ENCODE measurements around the gene TMEM187.

TMEM187 gene

DNA sequence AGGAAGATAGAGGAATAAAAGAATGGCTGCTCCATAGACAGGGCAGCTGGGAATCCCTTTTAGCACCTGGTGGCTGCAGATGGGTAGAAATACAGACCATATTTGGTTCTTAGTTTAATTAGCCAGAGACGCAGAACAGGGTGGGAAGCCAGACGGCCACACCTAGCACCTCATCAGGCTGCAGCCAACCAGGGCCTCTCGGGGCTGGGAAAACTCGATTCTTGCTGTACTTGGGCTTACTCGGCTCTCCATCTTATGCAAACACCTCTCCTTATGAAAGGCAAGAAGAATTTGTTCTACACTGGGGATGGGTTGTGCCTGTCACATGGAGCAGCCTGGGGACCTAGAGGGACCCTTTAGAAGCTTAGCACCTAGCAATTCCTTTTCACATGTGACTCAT, 27.5 kb downstream of the TMEM187 start:
- no peak for DNase-seq (ENCODE audit: low read depth)

- no peak for DNase-seq (ENCODE audit: low read depth)
Measured at GRCh38 chrX:154002215-154002719, 29.7 kb downstream of the TMEM187 start.

- no peak for DNase-seq (ENCODE audit: low read depth)
Measured at GRCh38 chrX:154004315-154004714, 31.8 kb downstream of the TMEM187 start.

- DNase-seq (ENCODE audit: low read depth) = no peak
Measured at GRCh38 chrX:154006947-154007346, 34.4 kb downstream of the TMEM187 start.

DNA sequence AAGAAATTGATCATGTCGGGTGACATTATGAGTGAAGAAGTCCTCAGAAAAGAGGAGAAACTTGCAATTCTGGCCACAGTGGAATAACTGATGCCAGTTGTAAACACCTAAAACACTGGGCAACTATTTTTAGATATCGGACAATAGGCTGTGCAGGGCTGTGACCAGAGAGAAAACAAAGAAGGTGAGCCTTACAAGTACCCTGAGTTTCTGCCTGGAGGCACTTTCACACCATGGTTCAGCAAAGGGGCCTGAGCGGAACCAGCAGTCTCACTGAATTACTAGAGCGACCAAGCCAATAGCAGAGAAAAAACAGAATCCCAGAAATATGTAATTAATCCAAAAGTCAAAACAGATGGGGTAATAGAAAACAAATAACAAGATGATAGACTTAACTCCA, 36.0 kb downstream of the TMEM187 start:
- DNase-seq (ENCODE audit: low read depth) = no peak

DNA sequence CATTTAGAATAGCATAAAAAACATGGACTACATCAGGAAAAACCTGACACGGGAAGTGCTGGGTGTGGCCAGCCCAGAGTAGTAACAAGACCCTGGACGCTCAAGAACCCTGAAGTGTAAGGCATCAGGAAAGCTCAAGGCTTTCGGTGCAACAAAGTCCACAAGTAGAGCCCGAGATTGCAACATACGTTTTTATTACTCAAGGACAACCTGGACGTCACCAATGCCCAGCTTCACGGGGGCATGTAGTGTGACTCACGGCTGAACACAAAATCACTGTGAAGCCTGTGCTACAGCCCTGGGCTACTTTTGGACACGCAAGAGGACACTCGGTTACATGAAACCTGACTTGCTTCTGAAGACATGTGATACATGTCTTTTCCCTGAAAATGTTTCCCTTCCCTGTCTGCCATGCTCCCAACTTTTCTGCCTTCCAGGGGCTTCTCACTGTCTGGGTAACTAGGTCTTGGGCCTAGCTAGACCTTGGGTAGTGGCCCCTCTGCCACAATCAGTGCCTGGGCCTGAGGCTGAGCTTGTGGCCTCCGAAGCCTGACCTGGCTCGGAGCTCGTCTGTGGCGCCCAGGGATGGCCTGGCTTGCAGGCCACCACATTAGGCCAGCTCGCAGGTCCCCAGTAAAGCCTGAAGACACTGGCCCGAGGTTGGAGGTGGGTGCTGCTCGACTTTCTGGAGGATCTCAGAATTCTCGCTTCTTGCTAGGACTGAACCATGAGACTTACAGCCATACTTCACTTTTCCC, 38.0 kb downstream of the TMEM187 start:
- DNase-seq (ENCODE audit: low read depth) = no peak

- no peak for DNase-seq (ENCODE audit: low read depth)
Measured at GRCh38 chrX:154011376-154012335, 39.1 kb downstream of the TMEM187 start.

GRCh38 chrX:154012336-154012991, 39.9 kb downstream of the TMEM187 start:
- no peak for DNase-seq (ENCODE audit: low read depth)

DNA sequence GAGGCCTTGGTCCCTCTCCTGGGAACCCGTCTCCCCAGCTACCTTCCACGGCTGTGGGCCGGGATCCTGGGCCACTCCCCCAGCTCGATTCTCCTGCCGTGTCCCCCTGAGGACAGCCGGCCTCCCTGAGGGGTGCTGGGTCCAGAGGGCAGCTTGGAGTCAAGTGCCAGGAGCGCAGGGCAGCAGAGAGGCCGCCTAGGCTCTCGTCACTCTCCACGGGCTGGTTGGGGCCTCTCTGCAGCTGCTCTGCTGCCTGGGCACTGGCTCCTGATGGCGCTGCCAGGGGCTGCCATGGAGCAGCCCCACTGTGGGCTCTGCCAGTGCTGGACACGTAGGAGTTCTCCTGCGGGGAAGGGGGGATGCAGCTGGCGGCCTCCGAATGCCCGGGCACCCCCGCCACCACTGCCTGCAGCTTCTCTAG, 40.5 kb downstream of the TMEM187 start:
- no peak for DNase-seq (ENCODE audit: low read depth)

DNA sequence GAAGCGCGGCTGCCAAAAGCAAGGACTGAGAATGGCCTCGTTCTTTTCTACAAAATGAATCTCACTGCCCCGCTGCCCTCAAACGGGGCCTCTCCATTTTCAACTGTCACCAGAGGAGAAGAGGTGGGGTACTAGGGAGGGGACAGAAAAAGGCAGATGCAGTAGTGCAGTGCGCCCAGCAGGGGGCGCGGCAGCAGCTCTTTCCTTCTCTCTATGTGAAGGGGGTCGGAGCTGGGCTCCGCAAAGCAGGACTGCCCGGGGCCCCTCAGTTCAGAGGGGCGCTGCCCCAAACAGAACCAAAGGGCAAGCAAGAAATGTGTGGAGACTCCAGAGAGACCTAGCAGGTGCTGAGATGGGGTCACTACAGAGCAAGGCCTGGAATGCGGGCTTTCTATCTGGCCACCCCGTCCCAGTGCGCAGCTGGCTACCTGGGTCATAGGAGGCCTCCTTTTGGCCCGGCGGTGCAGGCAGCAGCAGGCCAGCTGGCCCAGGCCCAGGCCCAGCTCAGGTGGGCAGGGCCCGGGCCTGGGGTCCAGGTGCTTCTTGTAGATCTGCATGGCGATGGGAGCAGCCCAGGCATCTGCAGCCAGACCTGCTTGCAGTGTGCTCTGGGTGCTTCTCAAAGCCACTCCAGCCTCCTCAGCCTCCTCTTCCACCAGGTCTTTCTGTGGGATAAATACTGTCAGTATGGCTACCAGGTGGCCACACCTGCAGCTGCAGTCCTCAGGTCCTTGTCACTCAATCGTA, 41.2 kb downstream of the TMEM187 start:
- DNase-seq (ENCODE audit: low read depth) = no peak

DNA sequence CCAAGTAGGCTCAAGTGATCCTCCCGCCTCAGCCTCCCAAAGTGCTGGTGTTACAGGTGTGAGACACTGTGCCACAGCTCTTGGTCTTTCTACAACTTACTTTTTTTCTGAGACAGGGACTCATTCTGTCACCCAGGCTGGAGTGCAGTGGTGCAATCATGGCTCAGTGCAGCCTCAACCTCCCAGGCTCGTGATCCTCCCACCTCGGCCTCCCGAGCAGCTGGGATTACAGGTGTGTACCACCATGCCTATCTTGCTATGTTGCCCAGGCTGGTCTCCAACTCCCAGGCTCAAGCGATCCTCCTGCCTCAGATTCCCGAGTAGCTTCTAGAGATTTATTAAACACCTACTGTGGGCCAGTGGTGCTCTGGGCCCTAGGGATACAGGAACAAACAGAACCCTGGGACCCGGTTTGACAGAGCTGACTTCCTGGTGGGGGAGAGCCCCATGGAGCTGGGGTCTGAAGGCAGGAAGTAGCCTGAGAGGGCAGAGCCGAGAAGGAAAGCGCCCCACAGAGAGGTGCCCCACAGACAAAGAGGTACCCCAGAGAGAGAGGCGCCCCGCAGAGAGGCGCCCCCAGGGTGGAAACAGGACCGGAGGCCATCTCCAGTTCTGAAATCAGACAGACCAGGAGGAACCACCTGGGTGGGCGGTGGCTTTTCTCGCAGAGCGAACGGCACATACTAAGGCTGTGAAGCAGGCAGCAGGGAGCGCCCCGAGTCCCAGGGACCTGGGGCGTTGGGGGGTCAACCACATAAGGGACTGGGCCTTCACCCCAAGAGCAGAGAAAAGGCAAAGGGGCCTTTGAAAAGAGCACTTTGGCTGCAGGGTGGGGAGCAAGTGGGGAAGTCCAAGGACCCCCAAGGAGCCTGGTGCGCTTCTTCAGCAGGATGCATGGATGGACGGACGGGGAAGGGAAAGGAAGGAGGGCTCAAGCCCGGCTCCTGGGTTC, 42.2 kb downstream of the TMEM187 start:
- no peak for DNase-seq (ENCODE audit: low read depth)

GRCh38 chrX:154015581-154016264, 43.2 kb downstream of the TMEM187 start:
- DNase-seq (ENCODE audit: low read depth) = no peak

GRCh38 chrX:154016366-154017076, 44.0 kb downstream of the TMEM187 start:
- DNase-seq (ENCODE audit: low read depth) = no peak

DNA sequence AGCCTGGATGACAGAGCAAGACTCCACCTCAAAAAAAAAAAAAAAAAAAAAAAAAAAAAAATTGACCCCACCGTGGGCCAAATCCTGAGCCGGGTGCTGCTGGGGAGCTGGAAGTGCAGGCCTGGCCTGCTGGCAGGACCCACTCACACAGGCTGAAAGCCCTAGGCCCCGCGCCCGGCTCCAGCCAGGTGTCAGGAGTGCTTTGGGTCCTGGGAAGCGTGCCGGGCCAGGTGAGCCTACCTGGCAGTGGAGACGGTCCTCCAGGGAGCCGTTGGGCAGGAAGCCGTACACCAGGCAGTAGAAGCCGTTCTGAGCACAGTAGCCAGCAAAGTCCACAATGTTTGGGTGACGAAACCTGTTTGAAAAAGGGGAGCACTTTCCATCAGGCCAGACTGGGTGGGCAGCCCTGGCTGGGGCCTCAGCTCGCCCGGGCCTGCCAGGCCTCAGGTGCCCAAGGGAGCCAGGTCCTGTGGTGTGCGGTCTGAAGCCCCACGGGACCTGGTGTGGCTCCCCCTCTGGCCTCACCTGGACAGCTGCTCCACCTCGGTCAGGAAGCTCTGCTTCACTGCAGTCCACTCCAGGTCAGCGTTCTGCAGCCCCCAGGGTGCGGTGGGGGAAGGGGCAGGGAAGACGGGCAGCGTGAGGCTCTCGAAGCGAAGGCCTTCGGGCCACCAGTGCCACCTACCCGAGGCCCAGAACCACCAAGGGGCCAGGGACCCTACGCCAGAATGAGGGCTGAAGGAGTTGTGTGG, 45.4 kb downstream of the TMEM187 start:
- DNase-seq (ENCODE audit: low read depth) = no peak

- DNase-seq (ENCODE audit: low read depth) = no peak
Measured at GRCh38 chrX:154018518-154019060, 46.0 kb downstream of the TMEM187 start.

DNA sequence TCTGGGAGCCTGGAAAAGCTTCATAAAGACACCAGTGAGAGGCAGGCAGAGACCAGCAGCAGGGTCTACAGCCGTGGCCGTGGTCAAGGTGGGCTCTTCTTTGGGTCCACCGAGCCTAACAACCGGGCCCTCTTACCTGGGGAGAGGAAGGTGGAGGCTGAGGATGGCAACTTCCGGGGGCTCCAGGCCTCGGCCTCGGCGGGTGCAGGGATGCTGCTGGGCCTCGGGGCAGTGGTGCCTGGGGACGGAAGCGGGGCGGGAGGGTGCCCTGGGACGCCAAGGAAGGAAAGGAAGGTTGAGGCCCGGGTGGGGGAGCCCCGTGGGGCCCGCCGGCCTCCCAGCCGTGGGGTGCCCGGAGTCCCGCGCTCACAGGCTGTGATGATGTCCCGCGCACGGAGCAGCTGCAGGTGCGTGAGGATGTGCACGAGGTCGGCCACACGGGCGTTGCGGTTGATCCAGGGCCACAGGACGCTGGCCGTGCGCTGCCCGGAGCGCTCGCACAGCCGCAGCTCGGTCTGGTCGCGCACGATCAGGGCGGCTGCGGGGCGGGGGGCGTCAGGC, 46.6 kb downstream of the TMEM187 start:
- DNase-seq (ENCODE audit: low read depth) = no peak

DNA sequence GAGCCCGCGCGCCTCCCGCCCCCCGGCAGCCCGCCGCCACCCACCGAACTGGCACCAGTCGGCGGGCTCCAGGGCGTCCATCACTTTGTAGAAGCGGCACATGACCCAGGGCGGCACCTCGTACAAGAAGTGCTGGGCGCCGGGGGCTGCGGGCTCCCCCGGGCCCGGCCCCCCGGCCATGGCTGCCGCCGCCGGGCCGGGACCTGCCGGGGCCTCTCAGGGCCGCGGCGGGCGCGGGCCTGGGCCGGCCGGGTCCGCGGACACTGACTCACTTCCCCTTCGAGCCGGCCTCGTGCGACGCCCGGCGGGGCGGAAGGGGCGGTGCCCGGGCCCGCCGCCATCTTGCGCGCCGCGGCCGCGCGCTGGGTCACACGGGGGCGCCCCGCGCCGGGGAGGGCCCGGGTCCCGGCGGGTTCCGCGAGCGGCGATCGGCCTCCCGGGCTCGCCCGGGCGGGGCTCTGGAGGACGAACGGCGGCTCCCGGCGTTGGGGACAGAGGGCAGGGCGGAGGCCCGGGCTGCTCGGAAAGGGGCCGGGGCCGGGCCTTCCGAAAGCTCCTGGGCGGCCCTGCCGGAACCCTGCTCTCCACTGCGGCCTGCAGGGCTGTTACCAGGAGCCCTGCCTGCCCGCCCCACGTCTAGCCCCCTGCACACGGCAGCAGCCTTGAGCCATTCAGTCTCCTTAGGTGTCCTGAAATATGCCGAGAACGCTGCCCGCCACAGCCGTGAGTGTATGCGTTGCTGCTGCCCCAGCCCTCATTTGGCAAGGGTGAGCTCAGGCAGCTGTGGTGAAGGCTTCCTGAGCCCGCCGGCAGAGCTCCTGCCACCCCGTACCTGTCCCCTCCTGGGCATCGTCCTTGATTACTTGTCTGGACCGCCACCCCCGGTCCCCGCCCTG, 47.3 kb downstream of the TMEM187 start, which contains the start of gene IRAK1:
Gene IRAK1, minus strand, starts transcription at position 270 of the 896 bp plus-strand sequence. Its CDS starts 90 bp downstream, at position 180.
- no peak for DNase-seq (ENCODE audit: low read depth)
